8988T (cell line): ENCODE results near the gene KRTAP4-9.
"Not testable (repeated sequence)": the region's sequence is repeated elsewhere in the genome, so short reads cannot be mapped to it uniquely, and the experiment has no call there.

Source experiments
- DNase-seq: peaks from one replicate; pipeline ENCODE4 v3.0.0; 2011

KRTAP4-9 gene

DNA sequence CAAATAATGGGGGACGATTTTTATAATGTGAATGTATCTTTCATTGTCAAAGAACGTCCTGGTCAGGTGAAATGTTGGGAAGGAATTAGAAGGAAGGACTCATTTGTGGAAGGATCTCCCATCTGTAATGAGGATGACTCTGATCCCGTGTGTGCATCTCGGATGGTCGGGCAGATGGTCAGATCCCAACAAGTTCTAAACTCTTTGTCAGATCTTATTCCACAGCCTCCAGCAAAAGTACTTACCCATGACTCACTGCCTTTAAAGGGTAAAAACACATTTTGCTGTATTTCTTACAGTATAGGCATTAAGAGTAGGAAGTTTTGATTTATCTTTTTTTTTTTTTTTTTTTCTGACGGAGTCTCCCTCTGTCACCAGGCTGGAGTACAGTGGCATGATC lies 6.7 kb upstream of the KRTAP4-9 start:
- no peak for DNase-seq

DNA sequence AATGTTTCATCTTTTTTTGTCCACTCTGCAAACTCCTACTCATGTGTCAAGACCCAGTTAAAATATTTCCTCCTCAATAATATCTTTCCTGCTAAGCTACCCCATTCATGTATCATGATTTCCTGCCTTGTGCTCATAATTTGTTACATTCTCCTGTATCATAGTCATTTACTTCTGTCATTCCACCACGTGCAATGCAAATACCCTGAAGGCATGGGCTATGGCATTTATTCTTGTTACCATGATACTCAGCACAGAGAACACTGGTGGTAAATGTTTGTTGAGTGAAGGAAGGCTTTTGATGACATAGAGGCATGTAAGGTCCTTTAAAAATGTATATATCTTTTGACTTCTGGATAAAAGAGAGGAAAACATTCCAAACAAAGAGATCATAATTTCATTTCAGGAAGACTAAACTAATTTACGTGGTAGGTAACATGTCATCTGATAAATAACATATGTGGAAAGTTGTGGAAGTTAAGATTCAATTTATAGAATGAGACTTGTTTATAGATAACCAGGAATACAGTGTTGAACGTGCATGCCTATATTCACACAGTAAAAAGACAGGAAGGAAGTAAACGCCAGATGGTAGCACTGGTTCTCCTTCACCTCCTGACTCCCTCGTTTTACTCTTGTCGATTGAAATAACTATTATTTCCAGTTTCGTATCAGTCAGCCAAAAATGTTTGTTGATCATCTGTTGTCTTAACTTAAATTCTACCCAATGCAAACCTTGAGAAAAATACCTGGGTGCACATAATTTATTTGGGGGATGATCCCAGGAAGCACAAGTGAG lies 5.3 kb upstream of the KRTAP4-9 start:
- DNase-seq, result not testable (repeated sequence)

DNA sequence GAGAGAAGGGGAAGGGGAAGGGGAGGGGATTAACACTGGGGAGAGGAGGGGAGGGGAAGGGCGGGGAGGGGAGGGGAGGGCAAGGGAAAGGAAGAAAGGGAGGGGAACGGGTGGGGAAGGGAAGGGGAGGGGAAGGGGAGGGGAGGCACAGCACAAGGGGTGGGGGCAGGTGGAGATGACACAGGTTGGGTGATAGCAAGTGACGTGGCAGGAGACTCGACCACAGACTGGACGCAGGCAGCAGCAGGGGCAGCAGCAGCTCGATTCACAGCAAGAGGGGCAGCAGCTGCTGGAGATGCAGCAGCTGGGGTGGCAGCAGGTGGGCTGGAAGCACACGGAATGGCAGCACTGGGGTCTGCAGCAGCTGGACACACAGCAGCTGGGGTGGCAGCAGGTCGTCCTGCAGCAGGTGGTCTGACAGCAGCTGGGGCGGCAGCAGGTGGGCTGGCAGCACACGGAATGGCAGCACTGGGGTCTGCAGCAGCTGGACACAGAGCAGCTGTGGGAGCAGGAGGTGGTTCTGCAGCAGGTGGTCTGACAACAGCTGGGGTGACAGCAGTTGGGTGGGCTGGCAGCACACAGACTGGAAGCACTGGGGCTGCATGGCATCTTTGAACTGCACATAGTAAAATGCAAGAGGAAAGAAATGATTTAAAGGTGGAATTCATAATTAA lies 3.5 kb upstream of the KRTAP4-9 start, which contains the start of gene KRTAP4-16:
Gene KRTAP4-16, minus strand, starts transcription at position 624 of the 674 bp plus-strand sequence. Its CDS starts 0 bp downstream, at position 624.
- no peak for DNase-seq

DNA sequence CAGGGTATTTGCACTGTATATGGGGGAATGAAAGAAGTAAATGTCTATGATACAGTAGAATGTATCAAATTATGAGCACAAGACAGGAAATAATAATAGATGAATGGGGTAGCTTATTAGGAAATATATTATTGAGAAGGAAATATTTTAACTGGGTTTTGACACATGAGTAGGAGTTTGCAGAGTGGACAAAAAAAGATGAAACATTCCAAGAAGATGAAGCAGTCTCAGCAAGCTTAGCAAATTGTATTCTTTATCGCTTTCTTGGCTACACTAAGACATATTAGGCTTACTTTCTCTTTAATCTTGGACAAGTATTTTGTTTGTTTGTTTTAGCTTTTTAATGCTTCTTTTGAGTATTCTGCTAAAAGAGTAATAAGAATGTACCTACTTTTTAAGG lies 1.3 kb upstream of the KRTAP4-9 start:
- no peak for DNase-seq

DNA sequence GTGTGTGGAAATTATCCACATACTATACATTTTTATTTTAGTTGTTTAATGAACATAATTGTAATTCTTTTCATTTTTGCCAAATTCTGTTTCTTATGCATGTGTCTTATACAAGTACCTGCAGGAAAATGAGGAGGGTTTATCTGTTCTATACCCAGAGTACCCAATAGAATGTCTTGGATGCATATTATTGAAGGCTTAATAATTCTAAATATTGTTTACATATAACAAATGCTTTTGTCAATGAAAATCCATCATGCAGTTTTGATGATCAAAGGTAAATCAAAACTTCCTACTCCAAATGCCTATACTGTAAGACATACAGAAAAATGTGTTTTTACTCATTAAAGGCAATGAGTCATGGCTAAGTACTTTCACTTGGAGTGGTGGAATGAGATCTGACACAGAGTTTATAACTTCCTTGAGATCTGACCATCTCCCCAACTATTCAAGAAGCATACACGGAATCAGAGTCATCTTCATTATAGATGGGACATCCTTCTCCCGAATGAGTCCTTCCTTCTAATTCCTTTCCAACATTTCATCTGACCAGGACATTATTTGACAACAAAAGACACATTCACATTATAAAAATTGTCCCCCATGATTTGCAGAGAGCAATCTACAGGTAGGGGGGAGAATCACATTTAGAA lies 677 bp upstream of the KRTAP4-9 start:
- not testable (repeated sequence) for DNase-seq

DNA sequence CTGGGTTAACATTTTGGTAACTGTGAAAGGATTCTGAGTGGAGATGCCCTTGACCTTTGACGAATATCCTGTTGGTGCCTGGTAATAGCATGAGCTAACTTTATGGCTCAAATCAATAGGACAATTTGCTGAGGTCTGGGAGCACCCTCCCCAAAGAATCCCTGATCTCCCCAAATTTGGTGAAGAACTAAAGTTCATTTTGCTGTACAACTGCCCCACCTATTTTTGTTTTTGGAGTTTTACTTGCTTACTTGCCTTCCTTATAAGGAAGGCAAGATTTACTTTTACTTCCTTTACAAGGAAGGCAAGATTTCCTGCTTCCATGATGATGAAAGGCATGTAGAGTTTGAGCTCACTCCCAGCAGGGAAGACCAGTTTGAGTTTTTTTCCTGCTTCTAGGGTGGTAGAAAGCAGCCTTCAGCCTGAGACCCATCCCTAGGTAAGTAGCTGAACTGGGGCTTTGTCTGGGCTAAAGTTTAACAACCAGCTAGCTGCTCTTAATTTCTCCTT lies 2.8 kb downstream of the KRTAP4-9 start:
- DNase-seq, result no peak

DNA sequence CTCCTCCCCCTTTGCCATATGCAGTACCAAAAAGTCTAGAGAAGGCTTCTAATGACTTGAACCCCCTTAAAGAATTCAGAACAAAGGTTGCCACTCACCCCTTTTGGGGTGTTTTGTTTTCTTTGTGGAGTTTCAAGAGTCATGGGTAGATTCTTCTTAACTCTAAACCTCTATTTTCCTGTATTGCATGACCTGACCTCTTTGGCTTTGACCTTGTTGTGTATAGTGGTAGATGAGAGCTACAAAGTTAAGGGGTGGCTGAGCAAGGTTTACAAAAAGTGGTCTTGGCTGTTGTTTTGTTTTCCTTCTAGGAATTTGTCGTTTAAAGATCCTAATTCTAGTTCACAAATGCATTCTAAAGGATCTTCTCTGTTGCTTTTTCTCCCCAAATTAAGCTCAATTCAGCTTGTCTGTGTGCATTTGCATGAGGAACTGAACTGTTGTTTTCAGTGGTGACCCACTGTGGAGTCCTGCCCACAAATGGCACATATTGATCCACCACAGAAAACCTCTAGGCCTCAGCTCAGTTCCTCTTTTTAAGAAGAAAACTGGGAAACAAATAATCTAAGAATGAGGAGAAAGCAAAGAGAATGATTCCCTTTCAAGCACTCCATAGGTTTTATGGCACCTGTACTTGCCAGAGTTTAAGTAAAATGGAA lies 3.7 kb downstream of the KRTAP4-9 start:
- not testable (repeated sequence) for DNase-seq

DNA sequence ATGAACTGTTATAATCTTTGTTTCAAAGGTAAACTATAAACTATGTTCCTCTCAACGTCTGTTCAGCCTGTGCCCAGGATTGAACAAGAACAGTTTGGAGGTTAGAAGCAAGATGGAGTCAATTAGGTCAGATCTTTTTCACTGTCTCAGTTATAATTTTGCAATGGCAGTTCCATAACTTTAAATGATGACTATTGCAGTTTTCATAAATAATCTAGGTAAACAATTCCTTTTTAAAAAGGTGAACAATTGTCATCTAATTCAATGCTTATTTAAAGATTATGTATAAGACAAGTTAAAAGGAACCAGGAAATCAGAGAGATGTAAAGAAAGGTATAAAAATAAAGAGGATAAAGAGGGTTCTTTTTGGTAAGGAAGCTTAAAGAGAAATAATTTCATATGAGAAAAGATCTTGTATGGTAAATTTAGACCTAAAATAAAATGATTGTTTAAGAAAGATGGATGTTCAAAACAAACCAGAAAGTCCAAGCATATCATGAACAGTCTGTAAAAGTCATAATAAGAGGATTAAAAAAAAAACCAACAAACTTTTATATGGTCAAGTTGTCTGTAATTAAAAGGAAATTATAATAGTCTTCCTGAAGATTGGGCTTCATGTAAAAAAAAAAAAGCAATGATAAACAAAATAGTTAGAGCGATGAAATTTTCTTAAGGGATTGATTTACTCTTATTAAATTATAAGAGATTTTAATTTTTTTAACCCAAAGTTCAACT lies 6.1 kb downstream of the KRTAP4-9 start:
- no peak for DNase-seq

DNA sequence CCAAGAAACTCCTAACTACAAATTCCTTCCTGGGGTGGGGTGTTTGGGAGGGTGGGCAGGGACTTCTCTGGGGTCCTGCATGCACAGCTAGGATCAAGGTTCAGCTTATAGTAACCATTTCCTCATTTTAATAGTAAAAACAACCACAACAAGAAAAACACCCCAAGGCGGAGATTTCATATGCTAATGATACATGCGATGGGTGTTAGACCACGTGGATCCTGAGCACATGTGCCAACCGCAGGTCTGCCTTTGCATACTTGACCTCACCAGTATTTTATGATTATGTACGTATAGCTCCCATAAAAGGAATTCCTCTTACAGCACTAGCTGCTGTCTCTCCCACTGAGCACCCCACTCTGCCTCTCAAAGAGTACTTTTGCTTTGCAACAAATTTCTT lies 11.1 kb downstream of the KRTAP4-9 start:
- DNase-seq, result no peak

DNA sequence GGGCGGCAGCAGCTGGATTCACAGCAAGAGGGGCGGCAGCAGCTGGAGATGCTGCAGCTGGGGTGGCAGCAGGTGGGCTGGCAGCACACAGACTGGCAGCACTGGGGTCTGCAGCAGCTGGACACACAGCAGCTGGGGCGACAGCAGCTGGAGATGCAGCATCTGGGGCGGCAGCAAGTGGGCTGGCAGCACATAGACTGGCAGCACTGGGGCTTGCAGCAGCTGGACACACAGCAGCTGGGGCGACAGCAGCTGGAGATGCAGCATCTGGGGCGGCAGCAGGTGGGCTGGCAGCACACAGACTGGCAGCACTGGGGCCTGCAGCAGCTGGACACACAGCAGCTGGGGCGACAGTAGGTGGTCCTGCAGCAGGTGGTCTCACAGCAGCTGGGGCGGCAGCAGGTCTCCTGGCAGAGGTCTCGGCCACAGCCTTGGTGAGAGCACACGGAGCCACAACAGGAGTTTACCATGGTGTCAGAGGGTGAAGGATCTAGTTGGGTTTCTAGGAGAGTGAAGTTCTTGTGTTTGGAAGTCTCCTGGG lies 12.7 kb downstream of the KRTAP4-9 start, which contains the start of gene KRTAP4-11:
Gene KRTAP4-11, minus strand, starts transcription at position 528 of the 541 bp plus-strand sequence. Its CDS starts 58 bp downstream, at position 470.
- not testable (repeated sequence) for DNase-seq

DNA sequence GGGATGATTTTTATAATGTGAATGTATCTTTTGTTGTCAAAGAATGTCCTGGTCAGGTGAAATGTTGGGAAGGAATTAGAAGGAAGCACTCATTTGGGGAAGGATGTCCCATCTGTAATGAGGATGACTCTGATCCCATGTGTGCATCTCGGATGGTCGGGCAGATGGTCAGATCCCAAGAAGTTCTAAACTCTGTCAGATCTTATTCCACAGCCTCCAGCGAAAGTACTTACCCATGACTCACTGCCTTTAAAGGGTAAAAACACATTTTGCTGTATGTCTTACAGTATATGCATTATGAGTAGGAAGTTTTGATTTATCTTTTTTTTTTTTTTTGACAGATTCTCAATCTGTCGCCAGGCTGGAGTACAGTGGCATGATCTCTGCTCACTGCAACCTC lies 13.5 kb downstream of the KRTAP4-9 start:
- DNase-seq, result no peak

DNA sequence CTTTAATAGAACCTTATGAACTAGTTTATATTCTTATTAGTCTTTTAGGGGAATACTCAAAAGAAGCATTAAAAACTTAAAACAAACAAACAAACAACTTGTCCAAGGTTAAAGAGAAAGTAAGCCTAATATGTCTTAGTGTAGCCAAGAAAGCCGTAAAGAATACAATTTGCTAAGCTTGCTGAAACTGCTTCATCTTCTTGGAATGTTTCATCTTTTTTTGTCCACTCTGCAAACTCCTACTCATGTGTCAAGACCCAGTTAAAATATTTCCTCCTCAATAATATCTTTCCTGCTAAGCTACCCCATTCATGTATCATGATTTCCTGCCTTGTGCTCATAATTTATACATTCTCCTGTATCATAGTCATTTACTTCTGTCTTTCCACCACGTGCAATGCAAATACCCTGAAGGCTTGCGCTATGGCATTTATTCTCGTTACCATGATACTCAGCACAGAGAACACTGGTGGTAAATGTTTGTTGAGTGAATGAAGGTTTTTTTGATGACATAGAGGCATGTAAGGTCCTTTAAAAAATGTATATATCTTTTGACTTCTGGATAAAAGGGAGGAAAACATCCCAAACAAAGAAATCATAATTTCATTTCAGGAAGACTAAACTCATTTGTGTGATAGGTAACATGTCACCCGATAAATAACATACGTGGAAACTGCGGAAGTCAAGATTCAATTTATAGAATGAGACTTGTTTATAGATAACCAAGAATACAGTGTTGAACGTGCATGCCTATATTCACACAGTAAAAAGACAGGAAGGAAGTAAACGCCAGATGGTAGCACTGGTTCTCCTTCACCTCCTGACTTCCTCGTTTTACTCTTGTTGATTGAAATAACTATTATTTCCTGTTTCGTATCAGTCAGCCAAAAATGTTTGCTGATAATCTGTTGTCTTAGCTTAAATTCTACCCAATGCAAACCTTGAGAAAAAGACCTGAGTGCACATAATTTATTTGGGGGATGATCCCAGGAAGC lies 14.8 kb downstream of the KRTAP4-9 start:
- not testable (repeated sequence) for DNase-seq

DNA sequence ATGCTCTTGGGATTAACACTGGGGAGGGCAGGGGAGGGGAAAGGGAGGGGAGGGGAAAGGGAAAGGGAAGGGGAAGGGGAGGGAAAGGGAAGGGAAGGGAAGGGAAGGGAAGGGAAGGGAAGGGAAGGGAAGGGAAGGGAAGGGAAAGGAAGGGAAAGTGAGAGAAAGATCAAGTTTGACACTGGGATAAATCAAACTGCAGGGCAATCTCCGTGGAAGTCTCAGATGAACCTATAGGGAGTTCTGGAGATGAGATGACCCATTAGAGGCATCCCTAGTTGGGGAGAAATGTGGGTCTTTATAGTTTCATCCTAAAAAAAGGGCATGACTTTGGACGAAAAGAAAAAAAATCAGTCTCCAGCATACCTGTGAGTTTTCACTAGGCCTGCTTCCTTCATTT lies 16.6 kb downstream of the KRTAP4-9 start:
- no peak for DNase-seq

DNA sequence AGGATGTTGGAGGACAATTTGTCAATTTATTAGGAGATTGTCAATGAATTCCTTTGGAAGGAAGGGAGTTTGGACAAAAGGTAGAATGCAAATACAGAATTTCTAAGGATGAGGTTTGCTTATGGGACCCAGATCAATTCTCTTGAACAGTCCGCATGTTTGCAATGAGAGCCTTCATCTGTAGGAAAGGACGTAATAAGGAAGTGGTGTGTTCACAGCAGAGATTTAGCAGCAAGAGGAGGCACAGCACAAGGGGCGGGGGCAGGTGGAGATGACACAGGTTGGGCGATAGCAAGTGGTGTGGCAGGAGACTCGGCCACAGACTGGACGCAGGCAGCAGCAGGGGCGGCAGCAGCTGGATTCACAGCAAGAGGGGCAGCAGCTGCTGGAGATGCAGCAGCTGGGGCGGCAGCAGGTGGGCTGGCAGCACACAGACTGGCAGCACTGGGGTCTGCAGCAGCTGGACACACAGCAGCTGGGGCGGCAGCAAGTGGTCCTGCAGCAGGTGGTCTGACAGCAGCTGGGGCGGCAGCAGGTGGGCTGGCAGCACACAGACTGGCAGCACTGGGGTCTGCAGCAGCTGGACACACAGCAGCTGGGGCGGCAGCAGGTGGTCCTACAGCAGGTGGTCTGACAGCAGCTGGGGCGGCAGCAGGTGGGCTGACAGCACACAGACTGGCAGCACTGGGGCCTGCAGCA lies 18.3 kb downstream of the KRTAP4-9 start:
- DNase-seq, result not testable (repeated sequence)

DNA sequence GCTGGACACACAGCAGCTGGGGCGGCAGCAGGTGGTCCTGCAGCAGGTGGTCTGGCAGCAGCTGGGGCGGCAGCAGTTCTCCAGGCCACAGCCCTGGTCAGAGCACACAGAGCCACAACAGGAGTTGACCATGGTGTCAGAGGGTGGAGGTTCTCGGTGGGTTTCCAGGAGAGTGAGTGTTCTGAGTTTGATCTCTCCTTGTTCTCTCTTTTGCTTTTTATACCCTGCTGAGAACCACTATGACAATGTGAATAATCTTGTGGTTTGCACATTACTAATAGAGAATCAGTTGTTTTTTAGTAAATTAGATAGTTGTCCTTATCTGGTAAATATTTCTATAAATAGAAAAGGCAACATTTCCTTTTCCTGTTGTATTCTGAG lies 18.8 kb downstream of the KRTAP4-9 start, which contains the start of gene KRTAP4-12:
Gene KRTAP4-12, minus strand, starts transcription at position 192 of the 381 bp plus-strand sequence. Its CDS starts 60 bp downstream, at position 132.
- DNase-seq, result not testable (repeated sequence)

DNA sequence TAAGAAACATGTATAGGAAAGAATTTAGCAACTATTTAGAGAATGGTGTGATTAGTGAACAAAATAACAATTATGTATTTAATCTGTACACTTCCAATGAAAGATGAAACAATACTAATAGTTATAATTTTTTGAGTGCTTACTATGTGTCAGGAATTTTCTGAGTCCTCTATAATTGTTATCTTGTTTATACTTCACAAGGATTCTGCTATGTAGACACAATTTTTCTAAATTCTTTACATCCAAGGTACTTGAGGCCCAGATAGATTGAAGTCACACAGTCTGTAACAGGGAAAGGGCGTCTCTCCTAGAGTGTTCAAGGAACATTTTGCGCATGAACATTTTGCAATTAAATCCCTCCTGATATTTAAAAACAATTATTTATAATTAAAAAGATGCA lies 19.9 kb downstream of the KRTAP4-9 start:
- no peak for DNase-seq

DNA sequence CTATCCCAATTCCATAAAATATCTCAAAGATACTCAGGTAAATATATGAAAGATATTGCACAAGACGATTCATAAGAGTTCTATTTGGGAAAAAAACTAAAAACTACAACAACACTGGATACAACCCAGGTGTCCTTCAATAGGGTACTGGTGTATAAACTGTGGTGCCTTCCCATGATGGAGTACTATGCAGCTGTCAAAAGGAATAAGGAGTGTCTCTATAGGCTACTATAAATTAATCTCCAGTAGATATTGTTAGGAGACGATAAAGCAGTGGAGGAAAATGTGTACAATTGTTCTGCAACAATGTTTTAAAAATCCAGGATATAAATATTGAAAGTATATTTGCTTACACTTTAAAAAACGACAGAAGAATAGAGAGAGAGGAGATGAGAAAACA lies 21.2 kb downstream of the KRTAP4-9 start:
- DNase-seq, result no peak

DNA sequence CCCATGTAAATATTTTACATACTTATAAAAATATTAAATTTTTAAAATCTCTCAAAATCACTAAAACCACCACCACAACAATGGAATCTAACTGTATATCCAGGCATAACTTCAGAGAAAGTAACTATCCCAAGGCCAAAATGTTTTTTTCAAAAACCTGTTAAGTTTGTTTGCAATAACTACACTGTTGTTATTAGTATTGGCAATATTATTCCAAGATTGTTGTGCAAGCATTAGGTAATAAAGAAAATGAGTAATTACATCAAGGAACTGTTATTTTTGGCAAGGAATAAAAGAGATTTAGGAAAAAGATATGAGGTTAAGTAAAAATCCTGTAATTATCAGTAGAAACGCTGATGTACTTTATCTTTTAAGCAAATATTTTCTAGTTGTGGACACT lies 22.2 kb downstream of the KRTAP4-9 start:
- no peak for DNase-seq

DNA sequence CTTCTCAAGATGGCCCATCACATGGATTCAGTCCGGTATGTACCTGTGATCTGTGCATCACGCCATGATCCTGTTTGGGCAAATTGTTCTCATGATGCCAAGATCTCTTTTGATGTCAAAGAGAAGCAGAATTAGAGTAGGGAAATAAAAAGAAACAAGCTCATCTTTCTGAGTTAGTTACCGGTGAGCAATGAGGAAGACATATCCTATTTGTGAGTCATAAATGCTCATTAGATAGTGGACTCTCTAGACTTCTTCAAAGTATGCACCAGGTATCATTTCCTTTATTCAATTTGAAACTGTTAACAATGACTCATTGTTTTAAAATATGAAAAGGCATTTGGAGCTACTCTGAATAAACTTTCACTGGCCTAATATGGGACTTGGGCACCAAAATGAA lies 26.8 kb downstream of the KRTAP4-9 start:
- DNase-seq, result no peak
